GM18526 (cell line): ENCODE data around the gene ARHGAP26.

Experiments used
- POLR2A ChIP-seq: IDR thresholded peaks from 3 replicates; pipeline ENCODE4 v1.6.1; 2011; ENCODE audit not compliant: insufficient read length; ENCODE audit errors: extremely low read depth

The ARHGAP26 gene

DNA sequence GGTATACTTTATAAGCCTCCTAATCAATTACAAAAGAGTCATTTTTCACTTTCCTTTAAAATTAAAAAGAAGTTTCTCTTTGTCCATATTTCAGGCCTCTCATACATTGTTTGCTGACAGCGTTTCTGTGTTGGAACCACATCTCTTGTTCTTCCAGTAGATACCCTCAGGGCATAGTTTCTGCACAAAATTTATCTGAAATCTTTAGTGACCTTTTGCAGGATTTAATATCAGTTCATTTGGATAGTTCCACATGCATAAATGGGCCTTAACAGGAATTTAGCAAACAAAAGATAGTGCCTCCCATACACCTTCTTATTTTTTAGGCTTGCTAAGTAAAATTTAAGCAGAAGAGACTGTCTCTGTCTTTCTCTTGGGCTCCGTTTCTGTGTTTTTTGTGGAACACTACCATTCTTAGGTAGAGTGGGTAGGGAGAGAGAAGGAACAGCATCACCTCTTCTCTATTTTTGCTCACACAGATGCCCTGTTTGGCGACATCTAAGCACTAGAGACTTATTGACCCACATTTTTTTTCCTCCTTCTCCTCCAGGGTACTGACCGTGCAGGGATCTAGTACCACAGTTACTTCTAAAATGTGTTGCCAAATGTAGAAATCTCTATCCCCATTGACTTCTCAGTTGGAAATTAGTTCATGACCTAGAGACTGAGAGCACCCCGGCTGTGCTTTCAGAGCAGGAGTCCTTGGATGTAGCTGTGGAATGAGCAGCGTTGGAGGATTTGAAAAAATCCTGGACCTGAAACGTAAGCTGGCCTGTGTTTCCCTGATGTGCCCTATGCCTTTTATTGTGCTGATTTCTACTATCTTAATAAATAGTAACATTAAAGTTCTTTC lies 22.1 kb downstream of the ARHGAP26 start:
- no peak for TF ChIP-seq POLR2A

DNA sequence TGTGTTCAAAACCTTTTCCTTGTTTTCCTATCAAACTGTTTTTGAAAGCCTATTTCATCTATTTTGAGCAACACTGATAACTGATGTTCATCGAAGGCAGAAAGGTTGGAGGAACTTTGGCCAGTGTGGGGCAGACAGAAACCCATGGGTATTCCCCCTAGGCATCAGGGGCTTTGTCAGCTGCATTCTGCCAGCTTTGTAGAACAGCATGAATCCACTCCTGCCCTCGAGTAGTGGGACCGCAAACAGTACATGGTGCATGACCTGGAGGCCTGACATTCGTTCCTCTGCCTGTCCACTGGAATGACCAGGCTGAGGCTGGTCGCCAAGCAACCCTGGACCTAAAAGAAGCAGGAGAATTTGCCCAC lies 22.7 kb downstream of the ARHGAP26 start:
- TF ChIP-seq POLR2A = no peak

- no peak for TF ChIP-seq POLR2A
Measured at GRCh38 chr5:142794537-142794936, 24.4 kb downstream of the ARHGAP26 start.

- no peak for TF ChIP-seq POLR2A
Measured at GRCh38 chr5:142795251-142795650, 25.1 kb downstream of the ARHGAP26 start.

DNA sequence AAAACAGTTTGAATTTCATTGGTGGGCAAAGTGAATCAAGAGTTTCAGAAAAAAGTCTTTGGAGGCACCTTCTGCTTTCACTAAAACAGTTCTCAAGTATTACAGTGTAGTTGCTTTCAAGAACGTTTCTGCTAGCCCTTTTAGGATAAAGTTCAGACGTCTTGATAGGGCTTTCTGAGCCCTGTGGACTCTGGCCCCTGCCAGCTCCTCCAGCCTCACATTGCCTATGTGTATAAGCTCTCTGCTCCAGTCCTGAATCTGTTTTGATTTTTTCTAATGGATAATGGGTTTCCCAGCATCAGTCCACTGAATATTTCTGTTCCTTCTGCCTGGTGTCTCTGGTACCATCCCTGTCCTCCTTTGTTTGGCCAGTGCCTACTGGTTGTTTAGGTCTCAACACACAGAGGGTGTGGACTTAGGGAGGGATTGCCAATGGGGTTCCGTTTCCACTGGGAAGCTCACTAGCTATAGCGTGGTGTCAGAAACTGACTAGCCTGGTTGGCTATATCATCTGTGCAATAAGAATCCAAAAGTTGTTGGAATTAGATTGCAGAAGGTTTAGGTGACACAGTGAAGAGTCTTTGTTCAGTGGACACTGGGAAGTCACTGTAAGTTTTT lies 26.4 kb downstream of the ARHGAP26 start:
- TF ChIP-seq POLR2A = no peak

- no peak for TF ChIP-seq POLR2A
Measured at GRCh38 chr5:142797420-142797819, 27.2 kb downstream of the ARHGAP26 start.

- no peak for TF ChIP-seq POLR2A
Measured at GRCh38 chr5:142798099-142798770, 28.1 kb downstream of the ARHGAP26 start.

GRCh38 chr5:142800776-142801494 lies 30.8 kb downstream of the ARHGAP26 start:
- TF ChIP-seq POLR2A = no peak

DNA sequence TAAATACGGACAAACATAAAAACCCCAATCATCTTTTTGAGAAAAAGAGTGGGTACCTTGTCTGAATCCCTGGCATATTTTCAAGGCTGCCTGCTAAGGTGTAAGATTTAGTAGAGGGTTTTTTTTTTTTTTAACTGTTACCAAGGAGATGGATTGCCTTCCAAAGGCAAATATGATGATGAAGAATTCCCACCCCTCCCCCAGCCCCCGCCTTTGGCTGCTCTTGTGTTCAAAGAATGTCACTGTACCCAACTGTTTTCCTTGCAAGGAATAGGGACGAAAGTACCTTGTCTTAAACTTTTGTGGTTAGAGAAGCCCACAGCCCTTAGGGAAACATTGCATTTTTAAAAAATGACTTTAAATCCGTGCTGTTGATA lies 31.3 kb downstream of the ARHGAP26 start:
- TF ChIP-seq POLR2A = no peak

- TF ChIP-seq POLR2A = no peak
Measured at GRCh38 chr5:142803428-142804125, 33.4 kb downstream of the ARHGAP26 start.

GRCh38 chr5:142805339-142805738 lies 35.2 kb downstream of the ARHGAP26 start:
- no peak for TF ChIP-seq POLR2A

- TF ChIP-seq POLR2A = no peak
Measured at GRCh38 chr5:142806841-142807267, 36.7 kb downstream of the ARHGAP26 start.

- TF ChIP-seq POLR2A = no peak
Measured at GRCh38 chr5:142807372-142807911, 37.3 kb downstream of the ARHGAP26 start.

DNA sequence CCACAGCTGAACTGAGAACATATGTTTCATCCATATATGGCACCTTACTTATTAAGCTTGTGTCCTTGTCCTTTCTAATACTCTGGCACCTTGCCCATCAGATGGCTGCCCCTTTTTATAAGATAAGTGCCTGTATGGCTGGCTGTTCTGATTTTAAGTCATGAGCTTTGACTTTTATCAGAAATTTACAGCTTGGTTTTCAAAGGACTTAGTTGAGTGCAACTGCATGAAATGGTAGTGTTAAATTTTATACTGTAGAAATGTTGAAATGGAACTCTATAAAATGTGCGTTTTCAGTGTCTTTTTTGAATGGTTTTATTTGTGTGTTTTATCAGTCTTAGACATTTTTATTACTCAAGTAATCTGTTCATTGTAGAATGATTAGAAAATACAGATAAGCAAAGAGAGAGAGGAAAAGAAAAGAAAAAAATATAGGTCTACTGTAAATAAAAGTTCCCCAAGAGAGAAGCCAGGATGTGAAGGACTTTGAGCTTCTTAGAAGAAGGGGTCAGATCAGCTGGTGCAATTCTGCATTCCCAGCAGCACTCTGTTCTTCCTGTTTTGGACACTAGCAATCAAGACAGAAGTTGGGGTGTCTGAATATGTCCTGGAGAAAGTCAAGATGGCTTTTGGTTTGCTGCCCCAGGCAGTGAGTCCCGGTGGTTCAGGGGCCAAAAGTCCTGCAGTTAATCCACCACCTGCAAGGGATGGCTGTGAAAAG lies 38.9 kb downstream of the ARHGAP26 start:
- no peak for TF ChIP-seq POLR2A
